RWPE2 (cell line): ENCODE data around the gene LAMA2.

Source experiments
- ATAC-seq: fragments of 200-7000 bp; cut with Tn5 transposase; 3 replicates; pipeline ENCODE4 v1.9.1; 2021; ENCODE audit warnings: low read depth
- DNase-seq: peaks from one replicate; pipeline ENCODE4 v3.0.0-alpha.2; 2020; ENCODE audit warnings: low spot score
- H3K27ac ChIP-seq: fragments of 450-650 bp; 2 replicates; pipeline ENCODE4 v1.5.1; 2017; ENCODE audit warnings: mild to moderate bottlenecking; ENCODE audit not compliant: poor library complexity, severe bottlenecking
- H3K27me3 ChIP-seq: fragments of 250-450 bp; sonication (Bioruptor Pico); 2 replicates; pipeline ENCODE4 v1.5.1; 2021; ENCODE audit warnings: mild to moderate bottlenecking, moderate library complexity; ENCODE audit not compliant: insufficient read depth, poor library complexity, severe bottlenecking
- H3K36me3 ChIP-seq: fragments of 250-450 bp; sonication (Bioruptor Pico); 2 replicates; pipeline ENCODE4 v1.5.1; 2020; ENCODE audit warnings: low read depth, mild to moderate bottlenecking, moderate library complexity
- H3K4me1 ChIP-seq: fragments of 250-450 bp; sonication (Bioruptor Pico); 2 replicates; pipeline ENCODE4 v1.5.1; 2021; ENCODE audit warnings: mild to moderate bottlenecking, moderate library complexity; ENCODE audit not compliant: insufficient read depth, poor library complexity, severe bottlenecking
- H3K4me3 ChIP-seq: fragments of 250-450 bp; sonication (Bioruptor Pico); 2 replicates; pipeline ENCODE4 v1.5.1; 2021; ENCODE audit warnings: mild to moderate bottlenecking, moderate library complexity; ENCODE audit not compliant: severe bottlenecking
- H3K9me3 ChIP-seq: fragments of 250-450 bp; sonication (Bioruptor Pico); 2 replicates; pipeline ENCODE4 v1.5.1; 2021; ENCODE audit warnings: mild to moderate bottlenecking, moderate library complexity; ENCODE audit not compliant: severe bottlenecking
- TF ChIP-seq, protein P1 (sequence below): fragments of 450-650 bp; IDR thresholded peaks from one replicate; pipeline ENCODE4 v1.5.1; 2017; ENCODE audit warnings: mild to moderate bottlenecking, moderate library complexity; ENCODE audit not compliant: poor library complexity, severe bottlenecking

The LAMA2 gene

DNA sequence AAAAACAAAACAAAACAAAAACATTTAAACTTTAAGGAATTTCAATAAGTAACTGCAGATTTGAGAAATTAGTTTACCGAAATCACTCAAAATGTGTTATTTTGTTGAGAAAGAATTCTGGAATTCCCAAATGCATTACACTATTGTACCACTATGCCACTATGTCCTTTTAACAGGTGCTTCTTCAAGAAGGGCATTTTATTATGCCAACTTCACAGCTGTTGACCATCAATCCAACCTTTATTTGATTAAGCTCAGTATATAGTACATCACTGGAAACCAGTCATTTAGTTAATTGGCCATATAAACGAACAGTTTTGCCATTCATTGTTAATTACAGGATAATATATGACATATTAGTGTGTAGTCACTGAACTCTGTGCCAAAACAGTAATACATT, 605.4 kb downstream of the LAMA2 start:
- Histone ChIP-seq H3K4me3 (no peak overlapping the region), H3K4me1 (peaks cover 37% of the 10 kb centered on the region), H3K27ac (no peak overlapping the region), H3K27me3 (no peaks in the 10 kb centered on the region), H3K9me3 (no peaks in the 10 kb centered on the region), H3K36me3 (no peaks in the 10 kb centered on the region)
- ATAC-seq (no peak), DNase-seq (no peak)
- TF ChIP-seq, protein P1, sequence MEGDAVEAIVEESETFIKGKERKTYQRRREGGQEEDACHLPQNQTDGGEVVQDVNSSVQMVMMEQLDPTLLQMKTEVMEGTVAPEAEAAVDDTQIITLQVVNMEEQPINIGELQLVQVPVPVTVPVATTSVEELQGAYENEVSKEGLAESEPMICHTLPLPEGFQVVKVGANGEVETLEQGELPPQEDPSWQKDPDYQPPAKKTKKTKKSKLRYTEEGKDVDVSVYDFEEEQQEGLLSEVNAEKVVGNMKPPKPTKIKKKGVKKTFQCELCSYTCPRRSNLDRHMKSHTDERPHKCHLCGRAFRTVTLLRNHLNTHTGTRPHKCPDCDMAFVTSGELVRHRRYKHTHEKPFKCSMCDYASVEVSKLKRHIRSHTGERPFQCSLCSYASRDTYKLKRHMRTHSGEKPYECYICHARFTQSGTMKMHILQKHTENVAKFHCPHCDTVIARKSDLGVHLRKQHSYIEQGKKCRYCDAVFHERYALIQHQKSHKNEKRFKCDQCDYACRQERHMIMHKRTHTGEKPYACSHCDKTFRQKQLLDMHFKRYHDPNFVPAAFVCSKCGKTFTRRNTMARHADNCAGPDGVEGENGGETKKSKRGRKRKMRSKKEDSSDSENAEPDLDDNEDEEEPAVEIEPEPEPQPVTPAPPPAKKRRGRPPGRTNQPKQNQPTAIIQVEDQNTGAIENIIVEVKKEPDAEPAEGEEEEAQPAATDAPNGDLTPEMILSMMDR: no peak

GRCh38 chr6:129489215-129489765, 606.4 kb downstream of the LAMA2 start:
- TF ChIP-seq, protein P1: no peak
- Histone ChIP-seq H3K4me3 (no peak overlapping the region), H3K9me3 (no peaks in the 10 kb centered on the region), H3K4me1 (peaks cover 46% of the 10 kb centered on the region), H3K27me3 (no peaks in the 10 kb centered on the region), H3K27ac (peak overlapping the region; percentile 99), H3K36me3 (no peaks in the 10 kb centered on the region)
- DNase-seq: no peak
- ATAC-seq: no peak

- Histone ChIP-seq H3K9me3 (no peaks in the 10 kb centered on the region), H3K27ac (peak overlapping the region; percentile 99), H3K36me3 (no peaks in the 10 kb centered on the region), H3K4me1 (peaks cover 46% of the 10 kb centered on the region), H3K27me3 (no peaks in the 10 kb centered on the region), H3K4me3 (peak overlapping the region; percentile 24)
- no peak for DNase-seq
- TF ChIP-seq, protein P1: no peak
- peak; percentile 87 for ATAC-seq
Measured at GRCh38 chr6:129490521-129491255, 607.8 kb downstream of the LAMA2 start.

DNA sequence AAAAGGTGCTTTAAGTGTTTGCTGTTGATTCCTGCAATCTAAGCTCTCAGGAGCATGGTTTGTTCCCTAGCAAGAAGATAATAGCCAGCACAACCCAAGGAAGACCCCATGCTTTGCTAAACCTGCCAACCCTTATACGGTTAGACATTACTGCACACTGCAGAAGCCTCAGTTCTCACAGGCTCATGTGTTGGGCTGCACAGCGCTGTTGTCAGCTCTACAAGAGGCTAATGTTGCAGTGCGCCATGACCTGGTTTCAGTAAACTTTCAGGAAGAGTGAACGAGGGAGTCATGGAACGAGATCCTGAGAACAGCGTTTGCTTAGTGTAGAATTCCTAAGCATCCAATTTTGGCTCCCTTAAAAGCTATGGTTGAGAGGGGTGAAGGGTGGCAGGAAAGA, 608.5 kb downstream of the LAMA2 start:
- no peaks in the 10 kb centered on the region for H3K9me3 ChIP-seq
- ATAC-seq (0 out of 3 replicates have a peak, but pooled peaks have one; percentile 2), DNase-seq (no peak)
- TF ChIP-seq, protein P1: no peak
- no peaks in the 10 kb centered on the region for H3K27me3 ChIP-seq
- no peaks in the 10 kb centered on the region for H3K36me3 ChIP-seq
- H3K4me3 ChIP-seq: no peak overlapping the region
- peak overlapping the region; percentile 99 for H3K27ac ChIP-seq
- peaks cover 46% of the 10 kb centered on the region for H3K4me1 ChIP-seq

GRCh38 chr6:129492260-129492659, 609.3 kb downstream of the LAMA2 start:
- Histone ChIP-seq H3K36me3 (no peaks in the 10 kb centered on the region), H3K9me3 (no peaks in the 10 kb centered on the region), H3K27ac (peak overlapping the region; percentile 99), H3K27me3 (no peaks in the 10 kb centered on the region), H3K4me1 (peaks cover 47% of the 10 kb centered on the region), H3K4me3 (no peak overlapping the region)
- TF ChIP-seq, protein P1: no peak
- DNase-seq (no peak), ATAC-seq (no peak)
